ENCODE results near the gene RABGAP1. TPM values are rescaled to one million over a fixed set of nuclear protein-coding genes. Genes with fewer than 3 reads are reported as not detected.

The RABGAP1 gene
- total RNA-seq, 2 experiments from 2014 or later = 16.8 to 46.6 TPM

- H2AFZ ChIP-seq (ENCODE audit: low read length) = no peak overlapping the region
- BruUV-seq (replicated peaks) = no TSS peak
- intact Hi-C loops (cut with micrococcal nuclease; ENCODE audit: unreplicated experiment) = no loop called here
- H3K9me3 ChIP-seq (ENCODE audit: low read length) = no peaks in the 10 kb centered on the region
- peaks cover 94% of the 10 kb centered on the region for H3K79me2 ChIP-seq (ENCODE audit: insufficient read depth, low read depth, low read length)
- no peak for DNase-seq (ENCODE audit: low spot score)
- no peaks in the 10 kb centered on the region for H3K4me1 ChIP-seq (ENCODE audit: insufficient read depth, low read length, poor library complexity, severe bottlenecking)
- no peak overlapping the region for H3K4me3 ChIP-seq (ENCODE audit: low read depth, low read length, poor library complexity, severe bottlenecking)
- H3K4me2 ChIP-seq (ENCODE audit: low read length) = no peak overlapping the region
- H3K9me2 ChIP-seq (ENCODE audit: insufficient read depth, low read length) = no peaks in the 10 kb centered on the region
- no peak for TF ChIP-seq CTCF (conservative IDR thresholded peaks at IDR 0.05; ENCODE audit: low read length)
- no peak for TF ChIP-seq EZH2phosphoT487 (IDR thresholded peaks at IDR 0.05; ENCODE audit: borderline replicate concordance, low read depth, low read length)
- ChIA-PET POLR2A (interaction anchor here (0.6 kb wide), 1 partner anchor 31 kb away, joined by 3 read pairs; no protein-coding TSS in a partner anchor), CTCF (ENCODE audit: unreplicated experiment) (no interaction called here)
- no peak overlapping the region for H3K27ac ChIP-seq (ENCODE audit: low read depth, low read length, poor library complexity, severe bottlenecking)
- H3K36me3 ChIP-seq (ENCODE audit: insufficient read depth, low read length) = peaks cover 24% of the 10 kb centered on the region
- H4K20me1 ChIP-seq (ENCODE audit: insufficient read depth, low read length) = peaks cover 9% of the 10 kb centered on the region; the same call in 1 of the 2 replicates
Measured at GRCh38 chr9:122951056-122951455, 10.2 kb downstream of the RABGAP1 start.

GRCh38 chr9:122954253-122954691 lies 13.5 kb downstream of the RABGAP1 start:
- Histone ChIP-seq H2AFZ (ENCODE audit: low read length) (no peak overlapping the region), H3K4me2 (ENCODE audit: low read length) (no peak overlapping the region), H3K9me3 (ENCODE audit: low read length) (no peaks in the 10 kb centered on the region), H3K36me3 (ENCODE audit: insufficient read depth, low read length) (peaks cover 34% of the 10 kb centered on the region), H3K9me2 (ENCODE audit: insufficient read depth, low read length) (no peaks in the 10 kb centered on the region), H3K79me2 (ENCODE audit: insufficient read depth, low read depth, low read length) (peaks cover 80% of the 10 kb centered on the region), H3K4me3 (ENCODE audit: low read depth, low read length, poor library complexity, severe bottlenecking) (no peak overlapping the region), H3K4me1 (ENCODE audit: insufficient read depth, low read length, poor library complexity, severe bottlenecking) (no peaks in the 10 kb centered on the region), H3K27ac (ENCODE audit: low read depth, low read length, poor library complexity, severe bottlenecking) (no peak overlapping the region), H4K20me1 (ENCODE audit: insufficient read depth, low read length) (0 out of 2 replicates have a peak, but pooled peaks cover 4% of the 10 kb centered on the region)
- CTCF ChIA-PET (ENCODE audit: unreplicated experiment) = no interaction called here
- TF ChIP-seq EZH2phosphoT487 (IDR thresholded peaks at IDR 0.05; ENCODE audit: borderline replicate concordance, low read depth, low read length) (no peak), CTCF (conservative IDR thresholded peaks at IDR 0.05; ENCODE audit: low read length) (no peak)
- BruUV-seq (replicated peaks) = no TSS peak
- intact Hi-C loops (cut with micrococcal nuclease; ENCODE audit: unreplicated experiment) = no loop called here
- POLR2A ChIA-PET = interaction anchor here (1.6 to 2.3 kb wide), 2 partner anchors 13 to 23 kb away, joined by 4 to 12 read pairs; partner anchors contain the start of genes RABGAP1 and ZBTB26
- DNase-seq (ENCODE audit: low spot score) = no peak

DNA sequence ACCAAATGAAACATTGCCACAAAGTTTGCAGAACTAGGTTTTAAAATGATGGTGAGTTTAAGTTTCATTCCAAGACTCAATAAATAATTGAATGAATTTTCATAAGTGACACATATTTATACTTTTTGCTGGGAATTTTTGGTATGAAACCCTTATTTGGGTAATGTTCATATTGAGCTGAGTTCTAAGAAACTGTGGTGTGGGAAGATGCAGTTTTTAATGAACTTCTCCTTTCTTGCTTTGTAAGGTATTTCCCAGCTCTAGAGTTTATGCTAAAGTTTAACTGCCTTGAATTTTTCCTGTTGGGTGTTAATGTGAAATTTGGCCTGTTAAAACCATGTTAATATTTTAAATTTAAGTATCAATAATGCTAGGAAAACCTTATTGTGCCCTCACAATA lies 15.1 kb downstream of the RABGAP1 start:
- no peak overlapping the region for H3K4me2 ChIP-seq (ENCODE audit: low read length)
- H3K9me3 ChIP-seq (ENCODE audit: low read length) = no peaks in the 10 kb centered on the region
- intact Hi-C loops (cut with micrococcal nuclease; ENCODE audit: unreplicated experiment) = no loop called here
- 0 out of 2 replicates have a peak, but pooled peaks cover 3% of the 10 kb centered on the region for H4K20me1 ChIP-seq (ENCODE audit: insufficient read depth, low read length)
- TF ChIP-seq CTCF (conservative IDR thresholded peaks at IDR 0.05; ENCODE audit: low read length) (no peak), EZH2phosphoT487 (IDR thresholded peaks at IDR 0.05; ENCODE audit: borderline replicate concordance, low read depth, low read length) (no peak)
- H3K27ac ChIP-seq (ENCODE audit: low read depth, low read length, poor library complexity, severe bottlenecking) = no peak overlapping the region
- H3K36me3 ChIP-seq (ENCODE audit: insufficient read depth, low read length) = peaks cover 49% of the 10 kb centered on the region
- POLR2A ChIA-PET = interaction anchor here (0.6 to 1.1 kb wide), 4 partner anchors 15 to 1015 kb away, joined by 3 to 5 read pairs (median 4); partner anchors contain the start of gene RABGAP1
- peaks cover 66% of the 10 kb centered on the region for H3K79me2 ChIP-seq (ENCODE audit: insufficient read depth, low read depth, low read length)
- CTCF ChIA-PET (ENCODE audit: unreplicated experiment) = no interaction called here
- no peak overlapping the region for H3K4me3 ChIP-seq (ENCODE audit: low read depth, low read length, poor library complexity, severe bottlenecking)
- DNase-seq (ENCODE audit: low spot score) = no peak
- no TSS peak for BruUV-seq (replicated peaks)
- H3K4me1 ChIP-seq (ENCODE audit: insufficient read depth, low read length, poor library complexity, severe bottlenecking) = no peaks in the 10 kb centered on the region
- no peak overlapping the region for H2AFZ ChIP-seq (ENCODE audit: low read length)
- no peaks in the 10 kb centered on the region for H3K9me2 ChIP-seq (ENCODE audit: insufficient read depth, low read length)
